Measurements from ENCODE around the gene SCAMP1. TPM values are rescaled to one million over a fixed set of nuclear protein-coding genes. Genes with fewer than 3 reads are reported as not detected.
A peak's percentile ranks its signal among the peaks of the same experiment; 100 is the strongest.

SCAMP1 gene
- polyA plus RNA-seq, 3 donors = 5.4 to 52.4 (median 47.8) TPM

DNA sequence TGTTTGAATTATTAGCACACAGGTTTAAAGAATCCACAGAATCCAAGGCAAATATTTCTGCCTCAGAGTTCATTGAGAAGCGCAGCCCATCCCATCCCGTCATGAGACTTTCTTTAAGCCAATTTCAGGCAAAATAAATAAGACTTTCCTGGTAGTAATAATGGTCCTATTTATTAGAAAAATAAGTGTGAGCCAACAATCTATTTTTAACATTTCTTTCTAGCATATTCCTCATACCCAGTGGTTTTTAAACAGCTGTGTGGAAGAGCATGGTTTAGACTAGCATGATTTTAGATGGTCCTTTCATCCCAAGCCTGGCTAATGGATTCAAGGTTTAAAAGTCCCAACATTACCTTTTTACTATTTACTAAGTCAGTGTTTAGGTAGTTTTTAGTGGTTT is 125.8 kb downstream of the SCAMP1 start:
- peaks cover 60% of the 10 kb centered on the region for H3K4me1 Mint-ChIP-seq
- Histone ChIP-seq H3K4me1 (ENCODE audit: control insufficient read depth in 1 of 2, insufficient read depth in 2 of 2, low read length in 2 of 2) (peaks cover 41 to 51% of the 10 kb centered on the region in 2 donors), H3K36me3 (replicated peaks in 1 of 2; ENCODE audit: control insufficient read depth in 1 of 2, insufficient read depth in 2 of 2, low read length in 2 of 2) (peaks cover 9 to 31% of the 10 kb centered on the region in 2 donors), H4K20me1 (ENCODE audit: insufficient read depth, low read length) (no peaks in the 10 kb centered on the region), H3K4me2 (replicated peaks; ENCODE audit: extremely low read depth, low read length, poor library complexity, severe bottlenecking) (no peak overlapping the region), H3K9ac (ENCODE audit: insufficient read depth, low read length, poor library complexity, severe bottlenecking) (no peak overlapping the region), H3K4me3 (replicated peaks in 1 of 3; ENCODE audit: low read depth in 2 of 3, low read length in 3 of 3) (no peak overlapping the region), H2AFZ (ENCODE audit: insufficient read depth, low read depth, low read length, poor library complexity, severe bottlenecking) (no peak overlapping the region), H3K27ac (ENCODE audit: low read depth in 1 of 2, low read length in 2 of 2) (no peak overlapping the region), H3K79me2 (ENCODE audit: insufficient read depth, low read length) (peaks cover 7% of the 10 kb centered on the region), H3K9me3 (replicated peaks in 1 of 2; ENCODE audit: control insufficient read depth in 1 of 2, insufficient read depth in 1 of 2, low read length in 2 of 2) (no peaks in the 10 kb centered on the region), H3K27me3 (ENCODE audit: control insufficient read depth in 2 of 2, insufficient read depth in 2 of 2, low read length in 2 of 2) (no peaks in the 10 kb centered on the region)
- H3K9me3 Mint-ChIP-seq = no peaks in the 10 kb centered on the region
- H3K4me3 Mint-ChIP-seq = no peak overlapping the region
- H3K36me3 Mint-ChIP-seq = peaks cover 49 to 55% of the 10 kb centered on the region in 2 donors
- intact Hi-C loops (cut with micrococcal nuclease) = loop anchor here in 1 of 2 donors (10.0 kb wide), 2 partner anchors 109 to 289 kb away; no protein-coding TSS in a partner anchor
- no peak for DNase-seq
- H3K27ac Mint-ChIP-seq = peak overlapping the region in 1 of 7 donors; percentile 3
- peaks cover 0 to 2% (median 0%) of the 10 kb centered on the region in 3 donors for H3K27me3 Mint-ChIP-seq (ENCODE audit: low read depth in 3 of 3)
- TF ChIP-seq, protein P1, sequence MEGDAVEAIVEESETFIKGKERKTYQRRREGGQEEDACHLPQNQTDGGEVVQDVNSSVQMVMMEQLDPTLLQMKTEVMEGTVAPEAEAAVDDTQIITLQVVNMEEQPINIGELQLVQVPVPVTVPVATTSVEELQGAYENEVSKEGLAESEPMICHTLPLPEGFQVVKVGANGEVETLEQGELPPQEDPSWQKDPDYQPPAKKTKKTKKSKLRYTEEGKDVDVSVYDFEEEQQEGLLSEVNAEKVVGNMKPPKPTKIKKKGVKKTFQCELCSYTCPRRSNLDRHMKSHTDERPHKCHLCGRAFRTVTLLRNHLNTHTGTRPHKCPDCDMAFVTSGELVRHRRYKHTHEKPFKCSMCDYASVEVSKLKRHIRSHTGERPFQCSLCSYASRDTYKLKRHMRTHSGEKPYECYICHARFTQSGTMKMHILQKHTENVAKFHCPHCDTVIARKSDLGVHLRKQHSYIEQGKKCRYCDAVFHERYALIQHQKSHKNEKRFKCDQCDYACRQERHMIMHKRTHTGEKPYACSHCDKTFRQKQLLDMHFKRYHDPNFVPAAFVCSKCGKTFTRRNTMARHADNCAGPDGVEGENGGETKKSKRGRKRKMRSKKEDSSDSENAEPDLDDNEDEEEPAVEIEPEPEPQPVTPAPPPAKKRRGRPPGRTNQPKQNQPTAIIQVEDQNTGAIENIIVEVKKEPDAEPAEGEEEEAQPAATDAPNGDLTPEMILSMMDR (IDR thresholded peaks at IDR 0.05) = no peak
- no CpG with 5 or more reads among the region's 2 CpGs for WGBS (ENCODE audit: insufficient coverage)

DNA sequence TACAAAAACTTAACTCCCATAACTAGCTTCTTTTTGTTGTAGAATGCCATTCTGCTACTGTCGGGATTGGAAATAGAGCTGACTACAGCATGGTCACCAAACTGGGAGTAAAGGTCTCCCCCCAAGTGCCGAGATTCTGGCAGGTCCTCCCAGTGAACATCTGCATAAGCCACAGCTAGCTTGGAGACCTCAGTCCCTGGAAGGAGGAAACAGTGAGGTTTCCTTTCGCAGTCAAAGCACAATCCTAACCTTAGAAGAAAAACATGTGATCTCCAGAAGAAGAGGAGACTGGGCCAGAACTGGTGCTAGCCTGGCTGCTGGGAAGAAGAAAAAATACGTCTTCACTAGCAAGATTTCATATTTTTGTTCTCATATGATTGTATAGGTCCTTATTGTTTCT is 127.4 kb downstream of the SCAMP1 start:
- Histone ChIP-seq H3K4me2 (replicated peaks; ENCODE audit: extremely low read depth, low read length, poor library complexity, severe bottlenecking) (no peak overlapping the region), H3K9me3 (replicated peaks in 1 of 2; ENCODE audit: control insufficient read depth in 1 of 2, insufficient read depth in 1 of 2, low read length in 2 of 2) (no peaks in the 10 kb centered on the region), H3K27ac (ENCODE audit: low read depth in 1 of 2, low read length in 2 of 2) (no peak overlapping the region), H4K20me1 (ENCODE audit: insufficient read depth, low read length) (peaks cover 5% of the 10 kb centered on the region), H3K27me3 (ENCODE audit: control insufficient read depth in 2 of 2, insufficient read depth in 2 of 2, low read length in 2 of 2) (no peaks in the 10 kb centered on the region), H3K36me3 (replicated peaks in 1 of 2; ENCODE audit: control insufficient read depth in 1 of 2, insufficient read depth in 2 of 2, low read length in 2 of 2) (peaks cover 9 to 31% of the 10 kb centered on the region in 2 donors), H3K79me2 (ENCODE audit: insufficient read depth, low read length) (peaks cover 7% of the 10 kb centered on the region), H3K4me3 (replicated peaks in 1 of 3; ENCODE audit: low read depth in 2 of 3, low read length in 3 of 3) (no peak overlapping the region), H3K4me1 (ENCODE audit: control insufficient read depth in 1 of 2, insufficient read depth in 2 of 2, low read length in 2 of 2) (peaks cover 40 to 46% of the 10 kb centered on the region in 2 donors), H3K9ac (ENCODE audit: insufficient read depth, low read length, poor library complexity, severe bottlenecking) (no peak overlapping the region), H2AFZ (ENCODE audit: insufficient read depth, low read depth, low read length, poor library complexity, severe bottlenecking) (no peak overlapping the region)
- 0% methylated on average over 1 of the region's 4 CpGs for WGBS (ENCODE audit: insufficient coverage)
- no peaks in the 10 kb centered on the region for H3K9me3 Mint-ChIP-seq
- peaks cover 0 to 2% (median 0%) of the 10 kb centered on the region in 3 donors for H3K27me3 Mint-ChIP-seq (ENCODE audit: low read depth in 3 of 3)
- peaks cover 51 to 53% of the 10 kb centered on the region in 2 donors for H3K36me3 Mint-ChIP-seq
- intact Hi-C loops (cut with micrococcal nuclease) = loop anchor here in 1 of 2 donors (10.0 kb wide), 2 partner anchors 107 to 287 kb away; no protein-coding TSS in a partner anchor
- TF ChIP-seq, protein P1 (IDR thresholded peaks at IDR 0.05) = no peak
- no peak for DNase-seq
- H3K4me1 Mint-ChIP-seq = peaks cover 61% of the 10 kb centered on the region
- no peak overlapping the region for H3K4me3 Mint-ChIP-seq
- H3K27ac Mint-ChIP-seq = no peak overlapping the region

Measured in CD14-positive monocyte (primary cell).